Amygdala (tissue), 56 donors: ENCODE measurements around the gene POU4F1.

Source experiments
- DNase-seq, 56 donors: peaks; one replicate each; lab custom pipeline; 2025; lab: John Stamatoyannopoulos, UW

POU4F1 gene

GRCh38 chr13:78607409-78608251 lies 4.3 kb upstream of the POU4F1 start:
- DNase-seq: no peak

GRCh38 chr13:78606471-78607408 lies 3.4 kb upstream of the POU4F1 start:
- no peak for DNase-seq

GRCh38 chr13:78604782-78605611 lies 1.6 kb upstream of the POU4F1 start:
- DNase-seq: no peak

GRCh38 chr13:78602561-78603239 lies 652 bp downstream of the POU4F1 start:
- no peak for DNase-seq

- DNase-seq: no peak
Observed at GRCh38 chr13:78601874-78602560, 1.3 kb downstream of the POU4F1 start.

GRCh38 chr13:78601124-78601873 lies 2.1 kb downstream of the POU4F1 start:
- DNase-seq: no peak

- DNase-seq: no peak
Observed at GRCh38 chr13:78600280-78600883, 3.0 kb downstream of the POU4F1 start.

GRCh38 chr13:78599645-78600279 lies 3.6 kb downstream of the POU4F1 start:
- DNase-seq: no peak

GRCh38 chr13:78598966-78599644 lies 4.2 kb downstream of the POU4F1 start:
- no peak for DNase-seq

- DNase-seq: no peak
Observed at GRCh38 chr13:78598116-78598781, 5.1 kb downstream of the POU4F1 start.

GRCh38 chr13:78597602-78597932 lies 5.8 kb downstream of the POU4F1 start:
- DNase-seq: no peak

GRCh38 chr13:78596736-78597601 lies 6.4 kb downstream of the POU4F1 start:
- no peak for DNase-seq

GRCh38 chr13:78596399-78596735 lies 7.0 kb downstream of the POU4F1 start:
- DNase-seq: no peak

- DNase-seq: no peak
Observed at GRCh38 chr13:78595495-78596398, 7.6 kb downstream of the POU4F1 start.

GRCh38 chr13:78594456-78594975 lies 8.8 kb downstream of the POU4F1 start:
- no peak for DNase-seq
